ENCODE data around the gene JAKMIP2.

DNA sequence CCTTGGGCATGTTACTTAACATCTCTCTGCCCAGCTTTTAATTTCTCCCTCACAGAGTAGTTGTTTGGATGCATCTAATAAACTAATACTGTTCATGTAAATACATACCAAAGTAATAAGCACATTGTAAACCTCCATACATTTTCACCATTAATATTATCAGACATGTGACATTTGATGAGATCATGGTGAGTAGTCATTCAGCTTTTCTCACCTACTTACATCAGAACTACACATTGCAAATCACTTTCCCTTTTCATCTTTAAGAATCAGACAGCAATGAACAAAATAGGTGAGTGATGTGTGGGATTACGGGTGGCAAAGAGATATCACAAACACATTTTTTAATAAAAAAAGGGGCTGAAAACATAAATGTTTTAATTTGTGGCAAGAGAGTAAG is 89.3 kb downstream of the JAKMIP2 start:
- TF ChIP-seq, protein P1, sequence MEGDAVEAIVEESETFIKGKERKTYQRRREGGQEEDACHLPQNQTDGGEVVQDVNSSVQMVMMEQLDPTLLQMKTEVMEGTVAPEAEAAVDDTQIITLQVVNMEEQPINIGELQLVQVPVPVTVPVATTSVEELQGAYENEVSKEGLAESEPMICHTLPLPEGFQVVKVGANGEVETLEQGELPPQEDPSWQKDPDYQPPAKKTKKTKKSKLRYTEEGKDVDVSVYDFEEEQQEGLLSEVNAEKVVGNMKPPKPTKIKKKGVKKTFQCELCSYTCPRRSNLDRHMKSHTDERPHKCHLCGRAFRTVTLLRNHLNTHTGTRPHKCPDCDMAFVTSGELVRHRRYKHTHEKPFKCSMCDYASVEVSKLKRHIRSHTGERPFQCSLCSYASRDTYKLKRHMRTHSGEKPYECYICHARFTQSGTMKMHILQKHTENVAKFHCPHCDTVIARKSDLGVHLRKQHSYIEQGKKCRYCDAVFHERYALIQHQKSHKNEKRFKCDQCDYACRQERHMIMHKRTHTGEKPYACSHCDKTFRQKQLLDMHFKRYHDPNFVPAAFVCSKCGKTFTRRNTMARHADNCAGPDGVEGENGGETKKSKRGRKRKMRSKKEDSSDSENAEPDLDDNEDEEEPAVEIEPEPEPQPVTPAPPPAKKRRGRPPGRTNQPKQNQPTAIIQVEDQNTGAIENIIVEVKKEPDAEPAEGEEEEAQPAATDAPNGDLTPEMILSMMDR (conservative IDR thresholded peaks at IDR 0.05 in 1 of 2, IDR thresholded peaks at IDR 0.05 in 1 of 2; ENCODE audit: extremely low read depth in 1 of 2, insufficient read depth in 1 of 2, low read depth in 1 of 2, low read length in 2 of 2): no peak
- TF ChIP-seq EZH2 (IDR thresholded peaks at IDR 0.05; ENCODE audit: borderline replicate concordance, low read length): no peak

Measured in mammary epithelial cell (primary cell).